ENCODE measurements around the gene HYPK. TPM values are rescaled to one million over a fixed set of nuclear protein-coding genes. Genes with fewer than 3 reads are reported as not detected.

Gene HYPK
- 44.9 TPM for total RNA-seq

- intact Hi-C loops (cut with DNase I) = no loop called here
- DNase-seq (ENCODE audit: extremely low spot score in 2 of 2) = peak; percentile 94 to 96
- Histone ChIP-seq H3K4me3 (peak within 1 kb of the TSS; percentile 71 to 85), H3K9me3 (no peaks in the 10 kb centered on the region), H3K27ac (peak within 1 kb of the TSS; percentile 99), H3K36me3 (peaks cover 0 to 40% of the 10 kb centered on the region in 2 donors), H3K27me3 (no peaks in the 10 kb centered on the region), H3K4me1 (peaks cover 45% of the 10 kb centered on the region)
- TF ChIP-seq POLR2A (IDR thresholded peaks at IDR 0.05) (peak in 1 of 2 donors; percentile 61), CTCF (IDR thresholded peaks at IDR 0.05) (no peak), POLR2AphosphoS5 (IDR thresholded peaks at IDR 0.05; ENCODE audit: insufficient read depth in 1 of 2, low read depth in 1 of 2) (peak; percentile 94 to 98)
Observed at GRCh38 chr15:43800286-43801141, at the start of gene HYPK. TSS of gene HYPK (plus strand) at chr15:43800599. CDS start at chr15:43800623, 24 bp downstream.

- TF ChIP-seq POLR2A (IDR thresholded peaks at IDR 0.05) = no peak
- no peak for TF ChIP-seq CTCF (IDR thresholded peaks at IDR 0.05)
- no peak for TF ChIP-seq POLR2AphosphoS5 (IDR thresholded peaks at IDR 0.05; ENCODE audit: insufficient read depth in 1 of 2, low read depth in 1 of 2)
- no peak for DNase-seq (ENCODE audit: extremely low spot score in 2 of 2)
- no peaks in the 10 kb centered on the region for H3K27me3 ChIP-seq
- no peak overlapping the region for H3K27ac ChIP-seq
- H3K36me3 ChIP-seq = peaks cover 0 to 28% of the 10 kb centered on the region in 2 donors
- H3K9me3 ChIP-seq = no peaks in the 10 kb centered on the region
- H3K4me1 ChIP-seq = peaks cover 63% of the 10 kb centered on the region
- H3K4me3 ChIP-seq = no peak overlapping the region
- intact Hi-C loops (cut with DNase I) = no loop called here
Observed at GRCh38 chr15:43751885-43752284, 48.5 kb upstream of the HYPK start.

GRCh38 chr15:43762824-43763223 lies 37.6 kb upstream of the HYPK start:
- TF ChIP-seq POLR2AphosphoS5 (IDR thresholded peaks at IDR 0.05; ENCODE audit: insufficient read depth in 1 of 2, low read depth in 1 of 2) (no peak), POLR2A (IDR thresholded peaks at IDR 0.05) (no peak), CTCF (IDR thresholded peaks at IDR 0.05) (no peak)
- DNase-seq (ENCODE audit: extremely low spot score in 2 of 2) = no peak
- peaks cover 4 to 93% of the 10 kb centered on the region in 2 donors for H3K36me3 ChIP-seq
- no peak overlapping the region for H3K4me3 ChIP-seq
- no peaks in the 10 kb centered on the region for H3K9me3 ChIP-seq
- peaks cover 12% of the 10 kb centered on the region for H3K4me1 ChIP-seq
- intact Hi-C loops (cut with DNase I) = no loop called here
- H3K27ac ChIP-seq = no peak overlapping the region
- no peaks in the 10 kb centered on the region for H3K27me3 ChIP-seq

GRCh38 chr15:43763819-43764446 lies 36.5 kb upstream of the HYPK start:
- Histone ChIP-seq H3K9me3 (no peaks in the 10 kb centered on the region), H3K27me3 (no peaks in the 10 kb centered on the region), H3K4me1 (peaks cover 12% of the 10 kb centered on the region), H3K4me3 (no peak overlapping the region), H3K27ac (no peak overlapping the region), H3K36me3 (peaks cover 4 to 94% of the 10 kb centered on the region in 2 donors)
- intact Hi-C loops (cut with DNase I) = no loop called here
- TF ChIP-seq POLR2A (IDR thresholded peaks at IDR 0.05) (no peak), CTCF (IDR thresholded peaks at IDR 0.05) (no peak), POLR2AphosphoS5 (IDR thresholded peaks at IDR 0.05; ENCODE audit: insufficient read depth in 1 of 2, low read depth in 1 of 2) (no peak)
- DNase-seq (ENCODE audit: extremely low spot score in 2 of 2) = no peak

All from vagina (tissue), 2 donors.